ACC112 (cell line): ENCODE data around the gene ENOPH1.

Experiments used
- H2AFZ ChIP-seq: fragments of 200-600 bp; sonication (generic); one replicate; pipeline ENCODE4 v1.6.0; 2017; ENCODE audit warnings: antibody characterized with exemption, low read length; ENCODE audit not compliant: unreplicated experiment
- H3K27ac ChIP-seq: fragments of 200-600 bp; sonication (generic); 2 replicates; pipeline ENCODE4 v1.5.1; 2014; ENCODE audit warnings: low read depth, mild to moderate bottlenecking, antibody characterized with exemption, low read length, moderate library complexity
- H3K27me3 ChIP-seq: fragments of 200-600 bp; sonication (generic); 2 replicates; pipeline ENCODE4 v1.6.1; 2014; ENCODE audit warnings: mild to moderate bottlenecking, antibody characterized with exemption, low read length, moderate library complexity, mixed read lengths; ENCODE audit not compliant: insufficient read depth
- H3K36me3 ChIP-seq: fragments of 200-600 bp; sonication (generic); 2 replicates; pipeline ENCODE4 v1.6.1; 2016; ENCODE audit warnings: mild to moderate bottlenecking, antibody characterized with exemption, low read length, moderate library complexity, mixed read lengths; ENCODE audit not compliant: insufficient read depth
- H3K4me1 ChIP-seq: fragments of 200-600 bp; sonication (generic); one replicate; pipeline ENCODE4 v1.6.1; 2016; ENCODE audit warnings: low read length, mixed read lengths; ENCODE audit not compliant: insufficient read depth, unreplicated experiment, control insufficient read depth
- H3K4me3 ChIP-seq: fragments of 200-600 bp; sonication (generic); 2 replicates; pipeline ENCODE4 v1.5.1; 2014; ENCODE audit warnings: mild to moderate bottlenecking, low read depth, low read length
- H3K79me2 ChIP-seq: fragments of 200-600 bp; sonication (generic); one replicate; pipeline ENCODE4 v1.6.0; 2016; ENCODE audit warnings: low read length; ENCODE audit not compliant: control insufficient read depth, unreplicated experiment, insufficient read depth

The ENOPH1 gene

DNA sequence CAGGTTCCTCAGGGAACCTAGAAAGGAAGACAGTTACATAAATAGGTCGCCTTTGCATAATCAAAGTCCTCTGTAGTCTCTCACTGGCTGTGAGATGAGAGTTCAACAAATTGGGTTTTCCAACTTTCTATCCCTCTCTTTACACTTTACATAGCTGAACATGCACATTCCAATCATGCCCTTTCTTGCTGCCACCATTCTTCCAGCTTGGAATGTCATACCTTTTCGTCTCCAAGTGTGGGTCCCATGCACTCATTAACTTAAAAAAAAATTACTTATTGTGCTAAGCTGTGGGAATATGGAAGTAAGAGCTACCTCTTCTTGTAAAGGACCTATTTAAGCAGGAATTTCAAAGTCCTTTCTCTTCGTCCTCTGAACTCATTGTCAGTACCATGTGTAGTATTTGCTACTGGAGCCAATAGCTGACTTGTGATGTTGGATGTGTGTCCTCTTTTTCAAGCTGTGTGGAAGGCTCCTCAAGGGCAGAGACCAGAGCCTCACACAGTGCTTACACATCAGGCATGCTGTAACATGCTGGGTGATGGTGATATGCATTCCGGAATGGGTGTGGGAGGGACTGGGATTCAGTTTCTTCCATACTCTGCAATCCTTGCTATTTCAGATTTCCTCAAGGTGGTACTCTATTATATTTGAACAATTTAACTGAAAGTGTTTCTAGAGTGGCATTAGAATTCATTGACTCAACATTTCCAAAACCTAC is 7.1 kb downstream of the ENOPH1 start:
- no peak overlapping the region for H2AFZ ChIP-seq
- peaks cover 6% of the 10 kb centered on the region for H3K36me3 ChIP-seq
- peaks cover 85% of the 10 kb centered on the region for H3K79me2 ChIP-seq
- no peak overlapping the region for H3K4me3 ChIP-seq
- no peaks in the 10 kb centered on the region for H3K27me3 ChIP-seq
- H3K27ac ChIP-seq = no peak overlapping the region
- peaks cover 8% of the 10 kb centered on the region for H3K4me1 ChIP-seq

DNA sequence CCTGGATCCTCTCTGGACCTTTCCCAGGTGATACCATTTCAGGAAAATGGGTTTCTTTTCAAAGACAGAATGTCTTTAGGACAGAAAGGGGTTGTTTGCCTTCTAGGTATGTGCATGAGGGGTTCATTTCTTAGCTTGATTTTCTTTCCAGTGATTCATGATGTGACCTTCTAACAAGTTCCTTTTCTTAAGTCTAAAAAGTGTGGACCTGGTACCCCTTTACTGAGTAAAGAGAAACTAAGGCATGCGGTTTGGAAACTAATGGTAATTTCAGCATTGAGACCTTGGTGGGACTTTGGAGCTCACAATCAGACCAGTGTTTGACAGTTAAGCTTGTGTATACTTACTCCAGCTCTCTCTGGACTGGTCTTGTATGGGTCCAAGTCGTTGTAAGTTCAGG is 8.7 kb downstream of the ENOPH1 start:
- Histone ChIP-seq H3K27ac (no peak overlapping the region), H3K4me3 (no peak overlapping the region), H3K4me1 (peaks cover 3% of the 10 kb centered on the region), H3K36me3 (peaks cover 6% of the 10 kb centered on the region; the same call in 1 of the 2 replicates), H2AFZ (no peak overlapping the region), H3K27me3 (no peaks in the 10 kb centered on the region), H3K79me2 (peaks cover 76% of the 10 kb centered on the region)

DNA sequence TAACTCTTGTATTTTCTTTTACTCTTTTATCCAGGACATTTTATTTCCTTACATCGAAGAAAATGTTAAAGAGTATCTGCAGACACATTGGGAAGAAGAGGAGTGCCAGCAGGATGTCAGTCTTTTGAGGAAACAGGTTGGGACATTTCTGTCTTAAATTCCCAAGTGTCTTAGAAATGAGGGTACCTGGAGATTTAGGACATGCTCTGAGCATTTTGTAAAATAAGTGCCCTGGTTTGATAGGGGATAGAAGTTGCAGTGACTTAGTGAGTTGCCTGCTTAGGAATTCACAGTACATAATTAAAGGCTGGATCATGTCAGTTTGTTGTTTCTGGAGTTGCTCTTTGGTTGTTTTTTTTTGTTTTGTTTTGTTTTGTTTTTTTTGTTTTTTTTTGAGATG is 17.5 kb downstream of the ENOPH1 start:
- peaks cover 32% of the 10 kb centered on the region for H3K79me2 ChIP-seq
- no peaks in the 10 kb centered on the region for H3K4me1 ChIP-seq
- H3K27me3 ChIP-seq = no peaks in the 10 kb centered on the region
- H3K4me3 ChIP-seq = no peak overlapping the region
- H3K36me3 ChIP-seq = peaks cover 14% of the 10 kb centered on the region; the same call in 1 of the 2 replicates
- no peak overlapping the region for H2AFZ ChIP-seq
- no peak overlapping the region for H3K27ac ChIP-seq

DNA sequence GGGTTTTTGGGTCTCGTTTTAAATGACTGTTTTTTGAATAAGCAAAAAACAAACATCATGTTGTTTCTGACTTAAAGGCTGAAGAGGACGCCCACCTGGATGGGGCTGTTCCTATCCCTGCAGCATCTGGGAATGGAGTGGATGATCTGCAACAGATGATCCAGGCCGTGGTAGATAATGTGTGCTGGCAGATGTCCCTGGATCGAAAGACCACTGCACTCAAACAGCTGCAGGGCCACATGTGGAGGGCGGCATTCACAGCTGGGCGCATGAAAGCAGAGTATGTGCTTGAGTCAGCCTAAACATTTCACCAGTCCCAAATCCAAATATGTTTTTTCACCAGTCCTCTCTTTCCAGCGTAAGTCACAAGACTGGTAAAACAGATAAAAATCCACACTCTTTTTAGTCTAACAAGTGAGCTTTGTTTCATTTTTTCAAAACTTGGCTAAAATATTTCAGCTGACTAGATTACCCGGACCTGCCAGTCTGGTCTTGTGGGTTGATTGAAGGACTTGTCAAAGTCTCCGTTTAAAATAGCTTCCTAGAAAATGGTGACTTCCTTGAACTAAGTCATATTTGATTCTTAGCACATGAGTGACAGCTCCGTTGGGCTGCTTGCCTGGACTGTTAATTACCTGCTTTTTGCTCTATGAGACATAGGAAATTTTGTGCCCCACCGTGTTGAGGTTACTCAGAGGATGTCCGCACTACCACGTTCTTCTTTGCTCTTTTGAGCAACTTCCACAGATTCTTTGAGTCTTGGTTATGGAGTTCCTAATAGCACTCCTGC is 20.8 kb downstream of the ENOPH1 start:
- Histone ChIP-seq H3K36me3 (peaks cover 20% of the 10 kb centered on the region), H2AFZ (no peak overlapping the region), H3K4me3 (no peak overlapping the region), H3K79me2 (peaks cover 18% of the 10 kb centered on the region), H3K4me1 (no peaks in the 10 kb centered on the region), H3K27ac (no peak overlapping the region), H3K27me3 (no peaks in the 10 kb centered on the region)

DNA sequence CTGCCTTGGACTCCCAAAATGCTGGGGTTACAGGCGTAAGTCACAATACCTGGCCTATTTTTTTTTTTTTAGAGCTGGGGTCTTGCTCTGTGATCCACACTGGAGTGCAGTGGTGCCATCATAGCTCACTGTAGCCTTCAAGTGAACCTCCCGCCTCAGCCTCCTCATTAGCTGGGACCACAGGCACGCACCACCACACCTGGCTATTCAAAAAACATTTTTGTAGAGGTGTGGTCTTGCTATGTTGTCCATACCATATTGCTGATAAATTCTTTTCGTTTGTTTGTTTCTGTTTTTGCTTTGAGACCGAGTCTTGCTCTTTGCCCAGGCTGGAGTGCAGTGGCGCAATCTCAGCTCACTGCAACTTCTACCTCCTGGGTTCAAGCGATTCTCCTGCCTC is 21.6 kb downstream of the ENOPH1 start:
- Histone ChIP-seq H3K27me3 (no peaks in the 10 kb centered on the region), H3K4me3 (no peak overlapping the region)

DNA sequence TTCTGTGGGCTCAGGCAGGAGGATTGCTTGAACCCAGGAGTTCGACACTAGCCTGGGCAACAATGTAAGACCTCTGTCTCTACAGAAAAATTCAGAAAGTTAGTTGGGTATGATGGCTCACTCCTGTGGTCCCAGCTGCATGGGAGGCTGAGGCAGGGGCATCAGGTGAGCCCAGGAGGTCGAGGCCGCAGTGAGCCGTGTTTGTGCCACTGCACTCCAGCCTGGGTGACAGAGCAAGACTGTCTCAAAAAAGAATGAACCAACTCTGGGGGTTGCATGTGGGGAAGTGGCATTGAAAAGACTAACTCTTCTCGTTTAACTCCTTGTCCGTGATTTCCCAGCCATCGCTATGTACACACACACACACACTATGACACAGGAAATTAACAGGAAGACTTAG is 26.9 kb downstream of the ENOPH1 start:
- no peaks in the 10 kb centered on the region for H3K4me1 ChIP-seq
- peaks cover 22% of the 10 kb centered on the region for H3K36me3 ChIP-seq
- H2AFZ ChIP-seq = no peak overlapping the region

More for the DNA sequence above, 21.6 kb downstream of the ENOPH1 start:
- no peak overlapping the region for H3K27ac ChIP-seq
- H3K79me2 ChIP-seq = peaks cover 17% of the 10 kb centered on the region
- H3K36me3 ChIP-seq = peaks cover 28% of the 10 kb centered on the region
- H2AFZ ChIP-seq = no peak overlapping the region
- H3K4me1 ChIP-seq = no peaks in the 10 kb centered on the region

DNA sequence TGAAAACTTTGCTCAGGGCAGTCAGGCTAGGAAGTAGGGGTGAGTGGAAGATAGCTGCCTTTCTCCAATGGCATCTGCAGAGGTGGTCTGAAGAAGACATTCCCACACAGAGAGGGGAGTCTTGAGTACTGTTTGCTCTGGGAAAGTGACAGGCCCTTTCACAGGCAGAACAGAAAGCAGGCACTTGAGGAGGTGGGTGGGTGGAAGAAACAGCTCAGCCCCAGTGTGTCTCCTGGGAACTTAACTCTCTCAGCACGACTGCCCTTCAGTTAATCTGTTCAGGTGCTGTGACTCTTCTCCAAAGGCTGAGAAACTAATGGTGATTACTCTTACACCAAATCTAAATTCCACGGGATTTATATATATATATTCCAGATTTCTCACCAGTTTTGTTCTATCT is 28.3 kb downstream of the ENOPH1 start:
- H3K27me3 ChIP-seq = no peaks in the 10 kb centered on the region
- H2AFZ ChIP-seq = no peak overlapping the region
- no peak overlapping the region for H3K27ac ChIP-seq
- H3K36me3 ChIP-seq = peaks cover 22% of the 10 kb centered on the region
- H3K4me1 ChIP-seq = peaks cover 3% of the 10 kb centered on the region
- no peak overlapping the region for H3K4me3 ChIP-seq
- H3K79me2 ChIP-seq = no peaks in the 10 kb centered on the region

More for the DNA sequence above, 26.9 kb downstream of the ENOPH1 start:
- peaks cover 4% of the 10 kb centered on the region for H3K79me2 ChIP-seq
- H3K4me3 ChIP-seq = no peak overlapping the region
- no peaks in the 10 kb centered on the region for H3K27me3 ChIP-seq
- no peak overlapping the region for H3K27ac ChIP-seq

DNA sequence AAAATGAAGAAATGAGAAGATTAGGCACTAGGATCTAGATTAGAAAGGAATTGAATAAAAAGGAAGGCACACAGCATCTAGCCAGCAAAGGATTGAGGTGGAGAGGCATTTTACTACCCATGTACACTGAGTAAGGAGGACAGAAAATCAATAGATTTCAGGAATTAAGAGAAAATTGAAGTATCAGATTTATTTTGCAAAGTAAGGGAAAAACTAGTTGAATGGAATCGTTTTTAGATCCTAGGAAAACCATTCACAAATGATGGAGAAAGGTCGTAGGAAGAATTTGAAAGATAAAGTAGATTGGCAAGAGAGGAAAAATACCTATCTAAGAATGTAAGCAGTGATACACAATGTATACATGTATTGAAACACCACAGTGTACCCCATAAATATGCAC is 31.3 kb downstream of the ENOPH1 start:
- Histone ChIP-seq H2AFZ (no peak overlapping the region), H3K36me3 (peaks cover 12% of the 10 kb centered on the region), H3K79me2 (no peaks in the 10 kb centered on the region), H3K27me3 (no peaks in the 10 kb centered on the region), H3K27ac (no peak overlapping the region), H3K4me3 (no peak overlapping the region), H3K4me1 (peaks cover 3% of the 10 kb centered on the region)

DNA sequence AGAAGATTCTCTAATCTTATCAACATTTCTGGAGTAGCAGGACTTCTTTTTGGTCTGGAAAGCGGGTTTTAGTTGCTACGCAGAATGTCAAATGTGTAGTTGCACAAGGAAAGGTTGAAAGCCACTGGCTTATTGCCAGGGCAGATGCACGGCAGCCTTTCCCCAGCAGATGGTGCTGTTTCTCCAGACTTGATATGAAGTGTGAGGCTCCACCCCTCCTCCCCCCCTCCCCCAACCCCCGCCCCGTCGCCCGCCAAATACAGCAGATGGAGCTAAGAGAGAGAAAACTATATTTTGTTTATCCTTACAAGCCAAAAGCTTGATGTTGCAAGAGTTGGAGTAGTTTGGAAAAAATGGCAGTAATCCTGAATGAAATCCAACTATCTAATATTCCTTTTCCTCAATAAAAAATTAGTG is 32.0 kb downstream of the ENOPH1 start:
- H3K4me3 ChIP-seq = no peak overlapping the region
- no peak overlapping the region for H2AFZ ChIP-seq
- H3K27me3 ChIP-seq = no peaks in the 10 kb centered on the region
- no peaks in the 10 kb centered on the region for H3K79me2 ChIP-seq
- H3K27ac ChIP-seq = no peak overlapping the region
- peaks cover 3% of the 10 kb centered on the region for H3K4me1 ChIP-seq
- 0 out of 2 replicates have a peak, but pooled peaks cover 9% of the 10 kb centered on the region for H3K36me3 ChIP-seq

DNA sequence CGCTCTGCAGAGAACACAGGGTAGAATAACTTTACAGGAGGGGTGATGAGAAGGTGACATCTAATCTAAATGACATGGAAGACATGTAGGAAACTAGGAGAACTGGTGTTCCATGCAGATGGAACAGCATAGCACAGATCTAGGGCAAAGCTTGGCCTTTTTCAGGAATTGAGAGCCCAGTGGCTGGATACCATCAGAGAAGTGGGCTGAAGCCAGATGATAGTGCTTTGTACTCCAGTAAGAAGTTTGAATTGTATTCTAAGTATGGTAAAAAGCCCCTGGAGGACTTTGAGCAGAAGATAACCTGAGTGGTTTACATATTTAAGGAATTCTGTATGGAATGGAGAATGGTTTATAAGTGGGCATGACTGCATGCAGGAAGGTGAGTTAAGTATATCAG is 32.8 kb downstream of the ENOPH1 start:
- H2AFZ ChIP-seq = no peak overlapping the region
- H3K27me3 ChIP-seq = no peaks in the 10 kb centered on the region
- H3K79me2 ChIP-seq = no peaks in the 10 kb centered on the region
- no peak overlapping the region for H3K4me3 ChIP-seq
- H3K4me1 ChIP-seq = peaks cover 3% of the 10 kb centered on the region
- H3K27ac ChIP-seq = no peak overlapping the region
- H3K36me3 ChIP-seq = 0 out of 2 replicates have a peak, but pooled peaks cover 9% of the 10 kb centered on the region

DNA sequence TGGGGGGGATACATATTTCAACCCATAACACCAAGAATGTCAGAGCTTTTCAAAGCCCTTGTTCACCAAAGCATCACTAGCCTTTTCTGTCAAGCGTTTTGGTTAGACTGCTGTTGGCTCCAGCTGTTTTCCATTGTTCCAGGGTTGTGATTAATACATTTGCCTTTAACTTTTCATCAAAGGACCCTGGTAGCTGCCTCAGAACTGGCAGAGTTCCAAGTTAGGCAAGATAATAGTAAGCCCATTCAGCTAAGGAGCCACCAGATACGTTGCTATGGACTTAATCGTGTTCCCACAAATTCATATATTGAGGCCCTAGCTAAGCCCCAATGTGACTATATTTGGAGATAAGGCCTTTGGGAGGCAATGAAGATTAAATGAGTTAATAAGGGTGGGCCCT is 37.1 kb downstream of the ENOPH1 start:
- no peaks in the 10 kb centered on the region for H3K36me3 ChIP-seq
- no peak overlapping the region for H3K27ac ChIP-seq
- H3K27me3 ChIP-seq = no peaks in the 10 kb centered on the region
- no peak overlapping the region for H2AFZ ChIP-seq
- H3K4me1 ChIP-seq = peaks cover 3% of the 10 kb centered on the region
- no peak overlapping the region for H3K4me3 ChIP-seq
- H3K79me2 ChIP-seq = no peaks in the 10 kb centered on the region
